ENCODE measurements around the gene MED13L. TPM values are rescaled to one million over a fixed set of nuclear protein-coding genes. Genes with fewer than 3 reads are reported as not detected.
"Not testable (repeated sequence)": the region's sequence is repeated elsewhere in the genome, so short reads cannot be mapped to it uniquely, and the experiment has no call there.

The MED13L gene
- polyA plus RNA-seq, 3 donors = 14.2 to 33.6 (median 28.7) TPM

DNA sequence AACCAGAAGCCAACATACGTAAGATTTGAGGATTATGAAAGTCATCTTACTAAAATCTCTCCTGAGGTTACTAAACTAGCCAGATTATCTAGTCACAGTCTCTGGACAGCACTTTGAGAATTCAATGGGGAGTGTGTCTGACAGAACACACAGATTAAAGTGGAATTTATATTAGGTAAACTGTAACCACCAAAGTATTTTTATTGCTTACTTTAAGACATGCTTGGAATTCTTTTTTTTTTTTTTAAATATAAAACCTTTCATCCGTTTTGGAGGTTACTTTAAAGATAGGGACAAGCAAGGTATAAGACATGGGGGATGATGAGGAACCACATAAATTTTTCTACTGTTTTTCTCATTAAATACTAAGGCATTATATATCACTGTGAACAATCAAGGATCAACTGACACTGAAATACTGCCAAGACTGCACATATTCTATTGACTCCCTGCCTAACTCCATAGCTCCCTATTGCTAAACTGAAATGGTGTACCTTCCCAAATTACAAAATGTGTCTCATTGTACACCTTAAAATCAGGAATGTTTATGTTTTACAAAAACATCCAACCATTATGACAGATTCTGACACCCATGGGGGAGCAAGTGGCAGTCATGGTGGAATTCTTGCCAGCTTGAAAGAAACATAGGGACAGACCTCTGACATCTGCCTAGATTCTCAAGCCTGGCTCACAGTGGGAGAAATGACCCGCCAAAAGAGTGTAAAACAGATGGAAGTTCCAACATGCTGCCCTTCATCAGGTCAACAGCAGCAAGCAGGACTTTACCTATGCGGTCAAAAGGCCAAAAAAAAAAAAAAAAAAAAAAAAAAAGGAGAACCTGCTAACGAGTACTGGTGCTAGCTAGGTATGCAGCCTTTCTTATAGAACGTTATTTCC lies 239.3 kb downstream of the MED13L start:
- H3K27ac ChIP-seq (ENCODE audit: low read depth, low read length) = no peak overlapping the region
- 65 to 82% (median 80%) methylated on average over 6 of the region's 6 CpGs for WGBS, 3 donors

DNA sequence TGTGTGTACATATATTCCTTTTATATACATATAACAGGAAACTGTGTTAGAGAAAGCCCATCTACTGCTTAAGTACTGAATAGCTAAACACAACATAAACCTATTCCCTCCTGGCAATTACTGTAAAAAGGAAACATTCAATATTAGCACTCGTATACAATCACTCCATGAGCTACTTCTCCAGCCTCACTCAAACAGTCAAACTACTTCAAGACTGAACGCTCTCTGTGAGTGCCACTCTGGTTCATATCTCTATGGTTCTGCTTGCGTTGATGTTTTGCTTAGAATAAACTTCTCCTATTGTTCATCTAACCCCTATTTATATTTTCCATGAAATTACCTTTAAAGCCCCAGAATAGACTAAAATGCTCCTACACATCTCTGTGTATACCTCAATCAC lies 243.7 kb downstream of the MED13L start:
- H3K27ac ChIP-seq (ENCODE audit: low read depth, low read length) = no peak overlapping the region
- WGBS, 3 donors = 84 to 89% (median 88%) methylated on average over 3 of the region's 3 CpGs

DNA sequence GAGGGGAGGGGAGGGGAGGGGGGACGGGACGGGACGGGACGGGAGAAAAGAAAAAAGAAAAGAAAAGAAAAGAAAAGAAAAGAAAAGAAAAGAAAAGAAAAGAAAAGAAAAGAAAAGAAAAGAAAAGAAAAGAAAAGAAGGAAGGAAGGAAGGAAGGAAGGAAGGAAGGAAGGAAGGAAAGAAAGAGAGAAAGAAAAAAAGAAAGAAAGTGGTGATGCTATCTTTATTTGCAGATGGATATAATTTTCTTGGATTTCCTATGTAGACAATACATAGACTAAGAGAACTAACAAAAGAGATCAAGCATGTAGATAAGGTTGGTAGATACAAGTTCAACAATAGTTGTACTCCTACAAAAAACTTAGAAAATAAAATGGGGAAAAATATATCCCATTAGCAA lies 245.9 kb downstream of the MED13L start:
- H3K27ac ChIP-seq (ENCODE audit: low read depth, low read length) = not testable (repeated sequence)
- 98 to 100% (median 99%) methylated on average over 4 of the region's 4 CpGs for WGBS, 3 donors

DNA sequence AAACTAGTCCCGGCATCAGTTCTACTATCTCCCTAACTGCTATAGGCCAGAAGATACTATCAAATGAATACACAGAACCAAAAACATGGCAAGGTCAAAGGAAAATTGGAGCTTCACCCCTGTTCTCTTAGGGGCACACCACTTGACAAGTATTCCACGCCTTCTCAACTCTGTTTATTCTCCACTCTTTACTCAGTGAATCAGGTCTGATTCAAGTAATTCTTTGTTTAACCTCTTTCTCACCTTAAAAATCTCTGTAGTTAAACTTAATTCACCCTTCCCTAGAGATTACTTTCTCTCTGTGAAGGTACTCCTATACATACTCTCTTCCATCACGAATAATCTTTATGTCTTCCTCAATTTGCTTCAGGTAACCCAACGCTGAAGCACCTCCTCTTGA lies 248.9 kb downstream of the MED13L start:
- WGBS, 3 donors = 79 to 99% (median 95%) methylated on average over 4 of the region's 4 CpGs
- H3K27ac ChIP-seq (ENCODE audit: low read depth, low read length) = no peak overlapping the region

DNA sequence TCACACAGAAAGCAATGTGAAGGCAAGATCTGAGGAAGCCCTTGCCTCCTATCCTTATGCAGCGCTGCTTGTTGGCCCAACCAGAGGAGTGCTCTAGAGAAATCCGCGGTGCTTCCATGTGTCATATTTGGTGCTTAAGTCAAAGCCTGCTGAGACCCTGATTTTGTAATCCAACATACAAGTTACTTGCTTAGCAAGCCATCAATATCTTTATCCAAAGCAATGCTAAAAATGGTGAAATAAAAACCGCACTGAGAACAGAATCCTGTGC lies 250.0 kb downstream of the MED13L start:
- 92 to 97% (median 95%) methylated on average over 4 of the region's 4 CpGs for WGBS, 3 donors
- no peak overlapping the region for H3K27ac ChIP-seq (ENCODE audit: low read depth, low read length)

DNA sequence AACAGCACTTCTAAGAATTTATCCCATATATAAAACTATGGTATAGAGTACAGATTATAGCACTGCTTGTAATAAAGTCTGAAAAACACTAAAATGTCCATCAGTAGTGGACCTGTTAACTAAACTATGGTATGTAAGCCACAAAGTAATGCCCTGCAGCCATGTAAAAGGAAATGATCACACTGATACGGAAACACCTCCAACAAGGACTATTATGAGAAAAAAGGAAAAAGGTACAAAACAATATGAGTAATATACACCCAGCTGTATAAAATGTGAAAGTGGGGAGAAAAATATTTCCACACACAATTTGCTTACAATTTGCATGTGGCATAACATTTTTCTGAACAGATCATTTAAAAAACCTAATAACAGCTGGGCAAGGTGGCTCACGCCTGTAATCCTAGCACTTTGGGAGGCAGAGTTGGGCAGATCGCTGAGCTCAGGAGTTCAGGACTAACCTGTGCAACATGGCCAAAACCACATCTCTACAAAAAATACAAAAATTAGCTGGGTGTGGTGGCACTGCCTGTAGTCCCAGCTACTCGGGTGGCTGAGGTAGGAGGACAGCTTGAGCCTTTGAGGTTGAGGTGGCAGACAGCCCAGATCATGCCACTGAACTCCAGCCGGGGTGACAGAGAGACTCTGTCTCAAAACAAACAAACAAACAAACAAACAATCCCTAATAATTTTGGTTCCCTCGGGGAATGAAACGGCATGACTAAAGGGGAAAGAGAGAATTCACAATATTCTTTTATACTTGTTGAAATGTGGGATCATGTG lies 250.5 kb downstream of the MED13L start:
- H3K27ac ChIP-seq (ENCODE audit: low read depth, low read length) = no peak overlapping the region
- 80 to 87% (median 82%) methylated on average over 7 of the region's 7 CpGs for WGBS, 3 donors

DNA sequence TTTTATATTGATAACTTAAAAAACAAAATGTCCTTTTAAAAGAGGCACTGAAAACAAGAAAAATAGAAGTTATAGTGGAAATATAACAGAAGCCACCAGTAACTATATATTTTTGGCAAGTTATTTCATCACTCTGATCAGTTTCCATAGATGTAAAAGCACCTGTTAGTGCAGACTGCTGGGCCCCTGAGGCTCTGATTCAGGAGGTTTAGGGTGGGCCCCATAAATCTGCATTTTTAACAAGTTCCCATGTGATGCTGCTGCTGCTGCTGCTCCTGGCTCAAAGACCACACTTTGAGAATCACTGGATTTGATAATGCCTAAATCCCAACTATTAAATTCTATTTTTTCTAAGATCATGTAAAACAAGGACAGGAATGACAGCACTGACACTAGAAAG lies 251.1 kb downstream of the MED13L start:
- H3K27ac ChIP-seq (ENCODE audit: low read depth, low read length) = no peak overlapping the region

DNA sequence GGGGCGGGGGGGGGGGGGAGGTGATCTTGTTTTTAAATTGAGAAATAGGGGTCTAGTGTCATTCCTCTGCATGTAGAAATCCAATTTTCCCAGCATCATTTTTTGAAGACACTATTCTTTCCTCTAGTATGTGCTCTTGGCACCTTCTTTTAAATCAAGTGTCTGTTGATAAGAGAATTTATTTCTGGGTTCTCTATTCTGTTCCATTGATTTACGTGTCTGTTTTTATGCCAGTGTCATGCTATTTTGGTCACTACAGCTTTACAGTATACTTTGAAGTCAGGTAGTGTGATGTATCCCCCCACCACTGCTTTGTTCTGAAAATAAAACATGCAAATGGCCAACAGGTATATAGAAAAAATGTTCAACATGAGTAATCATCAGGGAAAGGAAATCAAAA lies 252.7 kb downstream of the MED13L start:
- 60 to 84% (median 75%) methylated on average over 2 of the region's 2 CpGs for WGBS, 3 donors
- H3K27ac ChIP-seq (ENCODE audit: low read depth, low read length) = no peak overlapping the region

DNA sequence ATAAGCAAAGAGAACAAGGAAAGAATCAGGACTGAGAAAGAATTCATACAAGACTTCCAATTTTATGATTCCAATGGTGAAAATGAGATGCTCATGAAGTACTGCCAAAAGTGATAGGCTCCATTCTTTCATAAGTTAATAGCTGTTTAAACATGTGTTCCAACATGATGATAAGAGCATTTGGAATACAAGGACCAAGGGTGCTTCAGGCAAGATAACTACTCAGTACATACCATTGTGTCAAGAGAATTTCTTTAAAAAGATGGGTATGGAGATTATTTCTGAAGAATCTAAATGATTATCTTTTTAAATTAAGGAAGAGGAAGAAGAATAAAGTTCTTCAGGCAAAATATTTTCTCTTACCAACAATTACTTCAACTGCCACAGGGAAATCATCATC lies 258.1 kb downstream of the MED13L start:
- H3K27ac ChIP-seq (ENCODE audit: low read depth, low read length) = no peak overlapping the region

DNA sequence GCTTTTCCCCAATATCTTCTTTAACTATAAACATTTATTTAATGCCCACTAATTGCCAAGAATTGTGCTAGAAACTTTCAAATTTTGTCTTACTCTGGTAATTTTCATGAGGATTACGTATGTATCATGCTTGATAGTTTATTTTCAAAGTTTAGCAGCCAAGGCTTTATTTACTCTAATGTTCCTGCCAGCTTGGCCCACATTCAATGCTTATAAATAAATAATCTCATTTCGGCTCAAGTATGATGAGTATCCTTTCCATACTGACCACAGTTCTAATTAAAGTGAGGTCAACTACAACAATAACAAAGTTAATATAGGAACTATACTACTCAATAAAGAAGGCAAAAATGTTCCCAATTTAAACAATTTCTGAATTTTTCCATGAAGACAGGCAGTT lies 259.2 kb downstream of the MED13L start:
- no peak overlapping the region for H3K27ac ChIP-seq (ENCODE audit: low read depth, low read length)
- 15 to 60% (median 53%) methylated on average over 2 of the region's 2 CpGs for WGBS, 3 donors

DNA sequence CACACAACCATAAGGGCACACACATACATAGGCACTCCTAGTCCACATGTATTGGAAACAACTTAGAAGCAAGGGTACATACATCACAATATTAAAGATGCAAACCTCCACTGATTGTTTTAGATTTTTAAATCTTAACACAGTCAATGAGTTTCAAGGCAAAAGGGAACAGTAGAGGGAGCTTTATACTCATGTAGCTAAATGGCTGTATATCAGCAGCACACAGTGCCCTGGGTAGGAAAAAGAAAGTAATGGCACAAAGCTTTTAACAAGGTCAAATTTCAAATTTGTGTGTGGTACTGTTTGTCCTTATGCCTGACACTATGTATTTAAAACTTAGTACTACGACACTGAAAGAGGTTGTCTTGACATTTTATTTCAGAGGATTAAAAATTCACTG lies 262.0 kb downstream of the MED13L start:
- whole genome bisulfite sequencing, 3 donors = 9 to 49% (median 45%) methylated on average over 1 of the region's 1 CpG
- no peak overlapping the region for H3K27ac ChIP-seq (ENCODE audit: low read depth, low read length)

DNA sequence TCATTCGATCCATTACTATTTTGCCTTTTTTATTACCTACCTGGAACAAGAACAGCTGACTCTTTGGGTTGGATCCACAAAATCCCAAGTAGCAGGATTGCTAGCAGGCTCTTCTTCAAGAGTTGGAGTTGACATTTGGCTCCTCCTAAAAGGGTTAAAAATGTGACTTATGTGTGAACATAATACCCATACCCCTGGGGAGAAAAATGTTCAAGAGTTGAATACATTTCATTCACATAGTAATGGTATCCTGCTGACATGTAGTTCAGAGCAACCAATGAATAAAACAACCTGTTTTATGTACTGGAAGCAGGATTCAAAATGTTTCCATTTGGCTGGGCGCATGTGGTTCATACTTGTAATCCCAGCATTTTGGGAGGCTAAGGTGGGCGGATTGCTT lies 264.7 kb downstream of the MED13L start:
- H3K27ac ChIP-seq (ENCODE audit: low read depth, low read length) = no peak overlapping the region
- WGBS, 3 donors = 93 to 97% (median 95%) methylated on average over 3 of the region's 3 CpGs

DNA sequence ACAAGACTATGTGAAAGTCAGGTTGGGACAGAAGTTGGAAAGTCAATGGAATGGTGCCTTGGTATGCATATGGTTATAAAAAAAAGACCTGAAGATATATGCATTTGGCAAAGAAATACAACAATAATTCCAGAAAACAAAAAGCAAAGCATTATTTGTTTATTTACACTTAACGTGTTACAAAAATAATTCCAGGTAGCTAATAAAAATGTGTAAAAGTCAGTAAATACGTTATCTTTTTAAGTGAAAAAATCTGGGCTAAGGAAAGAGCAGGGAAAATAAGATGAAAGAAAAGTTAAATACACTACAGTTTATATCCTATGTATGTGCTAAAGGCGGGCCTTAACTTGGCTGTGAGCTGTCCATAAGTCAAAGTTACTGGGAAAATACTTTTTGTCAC lies 266.3 kb downstream of the MED13L start:
- WGBS, 3 donors = 95 to 97% (median 96%) methylated on average over 3 of the region's 3 CpGs
- H3K27ac ChIP-seq (ENCODE audit: low read depth, low read length) = no peak overlapping the region

DNA sequence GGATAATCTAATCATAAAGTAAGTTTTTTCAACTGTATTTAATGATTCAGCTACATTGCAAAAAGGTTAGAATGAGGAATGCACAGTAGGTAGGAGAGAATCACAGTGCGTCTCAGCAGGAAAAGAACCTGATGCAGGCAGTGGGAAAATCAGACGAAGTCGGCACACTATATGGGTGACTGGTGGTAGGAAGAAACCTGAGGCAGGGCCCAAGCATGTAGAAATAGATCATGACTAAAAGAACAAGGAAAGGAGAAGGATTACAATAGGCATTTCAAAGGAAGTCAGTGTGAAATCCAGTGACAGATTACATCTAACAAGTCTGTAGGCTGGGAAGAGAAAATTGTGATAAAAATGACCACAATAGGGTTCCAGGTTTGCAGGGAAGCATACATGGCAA lies 267.0 kb downstream of the MED13L start:
- 94 to 95% (median 94%) methylated on average over 3 of the region's 3 CpGs for WGBS, 3 donors

DNA sequence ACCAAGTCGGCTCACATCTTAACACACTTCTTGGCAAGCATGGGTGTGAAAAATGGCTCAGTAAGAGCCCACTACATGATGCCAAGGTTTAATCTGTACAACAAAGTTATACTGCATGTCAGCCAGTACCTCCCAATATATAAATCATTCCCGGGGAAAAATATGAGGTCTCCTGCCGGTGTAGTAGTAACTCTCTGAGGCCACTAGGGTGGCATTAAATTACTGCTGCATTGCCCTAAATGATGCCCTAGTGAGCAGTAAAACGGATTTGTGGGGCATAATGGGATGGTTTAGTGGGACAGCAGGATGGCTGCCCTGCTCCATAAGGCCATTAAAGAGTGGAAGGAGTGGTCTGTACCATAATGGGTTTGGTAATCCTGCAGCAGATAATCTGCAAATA lies 267.7 kb downstream of the MED13L start:
- H3K27ac ChIP-seq (ENCODE audit: low read depth, low read length) = no peak overlapping the region
- 83 to 89% (median 86%) methylated on average over 4 of the region's 4 CpGs for WGBS, 3 donors

More for the DNA sequence above, 267.0 kb downstream of the MED13L start:
- no peak overlapping the region for H3K27ac ChIP-seq (ENCODE audit: low read depth, low read length)

DNA sequence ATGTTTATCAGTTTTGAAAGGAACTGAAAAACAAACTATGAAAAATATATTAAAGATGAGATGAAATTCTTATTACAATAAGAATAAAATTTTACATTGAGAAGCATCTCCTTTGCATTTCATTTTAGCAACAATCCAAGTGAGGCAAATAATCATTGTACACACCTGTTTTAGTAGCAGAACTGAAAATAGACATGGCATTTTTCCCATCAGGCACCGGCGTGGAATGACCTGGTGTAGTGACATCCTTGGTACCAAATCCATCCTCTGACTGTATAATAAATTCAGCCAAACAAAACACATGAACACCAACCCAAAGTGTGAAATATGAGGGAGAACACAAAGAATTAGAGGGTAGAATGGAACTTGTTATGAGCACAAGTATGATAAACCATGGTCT lies 271.4 kb downstream of the MED13L start:
- WGBS, 3 donors = 63 to 97% (median 94%) methylated on average over 2 of the region's 2 CpGs
- H3K27ac ChIP-seq (ENCODE audit: low read depth, low read length) = no peak overlapping the region

DNA sequence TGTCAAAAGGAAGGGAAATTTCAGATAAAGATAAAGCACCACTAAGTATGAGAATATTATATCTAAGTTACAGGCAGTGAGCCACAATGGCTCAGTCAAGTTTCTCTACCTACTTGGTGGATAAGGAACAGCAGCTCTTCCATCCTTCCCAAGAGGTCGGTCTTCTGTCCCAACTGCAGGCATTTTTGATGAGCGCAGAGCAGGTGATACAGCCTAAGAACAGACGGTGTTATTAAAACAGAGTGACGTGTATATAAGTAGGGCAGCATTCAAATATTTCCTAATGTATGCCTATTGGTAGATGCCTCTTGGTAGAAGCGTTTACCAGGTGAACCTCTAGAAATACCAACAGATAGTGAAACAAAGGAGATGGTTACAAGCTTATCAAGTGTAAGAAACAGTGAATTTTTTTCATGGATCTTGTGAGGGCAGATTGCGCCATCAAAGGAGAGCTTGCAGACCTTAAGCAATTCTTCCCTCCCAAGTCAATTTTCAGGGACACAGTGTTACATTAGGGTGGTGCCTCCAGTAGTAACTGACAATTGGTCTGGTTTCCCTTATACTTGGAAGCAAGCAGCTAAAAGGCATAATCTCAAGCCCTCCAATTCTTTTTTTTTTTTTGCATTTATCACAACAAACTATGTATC lies 274.5 kb downstream of the MED13L start:
- 90 to 93% (median 90%) methylated on average over 6 of the region's 6 CpGs for WGBS, 3 donors
- H3K27ac ChIP-seq (ENCODE audit: low read depth, low read length) = no peak overlapping the region

DNA sequence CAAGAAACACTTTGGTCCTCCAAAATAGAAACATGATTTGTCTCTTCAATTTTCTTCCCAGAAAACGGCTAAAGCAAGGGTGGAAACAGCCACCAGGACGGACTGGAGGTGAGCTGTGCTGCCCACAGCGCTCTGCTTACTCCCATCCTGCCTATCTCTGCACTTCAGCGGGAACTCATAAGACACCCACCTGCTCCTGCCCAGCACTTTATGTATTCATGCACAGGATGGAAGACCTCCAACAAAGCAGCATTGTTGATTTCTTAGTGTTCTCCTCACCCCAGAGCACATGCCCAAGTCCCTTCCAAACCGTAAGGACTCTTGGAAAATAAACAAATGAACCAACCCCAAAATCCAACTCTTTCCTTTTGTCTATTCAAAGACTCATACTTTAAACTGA lies 277.2 kb downstream of the MED13L start:
- no peak overlapping the region for H3K27ac ChIP-seq (ENCODE audit: low read depth, low read length)
- WGBS, 3 donors = 78 to 89% (median 80%) methylated on average over 5 of the region's 5 CpGs

DNA sequence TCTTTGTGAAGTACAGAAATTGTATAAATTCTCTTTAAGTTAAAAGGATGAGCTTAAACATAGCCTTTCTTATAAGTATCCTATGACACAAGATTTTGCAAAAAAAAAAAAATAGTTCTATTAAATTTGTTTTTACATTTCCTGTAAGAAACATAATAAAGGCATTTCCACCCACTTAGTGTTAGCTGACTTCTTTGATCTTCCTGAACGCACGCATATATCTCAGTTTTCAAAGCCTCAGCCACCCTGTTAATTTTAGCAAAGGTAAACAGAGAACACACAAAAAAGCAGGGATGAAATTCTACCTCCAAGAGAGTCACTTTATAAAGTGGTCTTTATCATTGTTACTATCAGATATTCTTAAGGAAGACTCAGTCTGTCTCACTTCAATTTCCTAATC lies 277.9 kb downstream of the MED13L start:
- H3K27ac ChIP-seq (ENCODE audit: low read depth, low read length) = no peak overlapping the region
- WGBS, 3 donors = 57 to 88% (median 84%) methylated on average over 2 of the region's 2 CpGs

Data from adipose tissue (tissue), 3 donors.